Stomach smooth muscle (tissue), 2 donors: ENCODE results near the gene TMEM231.
A peak's percentile ranks its signal among the peaks of the same experiment; 100 is the strongest.
"Not testable (repeated sequence)": the region's sequence is repeated elsewhere in the genome, so short reads cannot be mapped to it uniquely, and the experiment has no call there.

Source experiments
- H3K27ac ChIP-seq: one replicate; pipeline ENCODE4 v1.7.0; 2013; ENCODE audit warnings: mild to moderate bottlenecking, low read length, inconsistent platforms
- H3K27me3 ChIP-seq, 2 donors: one replicate each; pipeline ENCODE4 v1.7.0; 2013; ENCODE audit warnings: low read length in 2 of 2; ENCODE audit not compliant: insufficient read depth in 2 of 2, control insufficient read depth in 1 of 2
- H3K36me3 ChIP-seq, 2 donors: one replicate each; pipeline ENCODE4 v1.7.0; 2013; ENCODE audit warnings: low read length in 2 of 2; ENCODE audit not compliant: control insufficient read depth in 2 of 2, insufficient read depth in 2 of 2
- H3K4me1 ChIP-seq: one replicate; pipeline ENCODE4 v1.7.0; 2013; ENCODE audit warnings: low read length; ENCODE audit not compliant: control insufficient read depth, insufficient read depth
- H3K4me3 ChIP-seq, 2 donors: one replicate each; pipeline ENCODE4 v1.7.0; 2013; ENCODE audit warnings: low read length in 2 of 2
- H3K9ac ChIP-seq, 2 donors: one replicate each; pipeline ENCODE4 v1.7.0; 2013; ENCODE audit warnings: low read length in 2 of 2, mild to moderate bottlenecking in 1 of 2
- H3K9me3 ChIP-seq, 2 donors: one replicate each; pipeline ENCODE4 v1.7.0; 2013; ENCODE audit warnings: low read length in 2 of 2; ENCODE audit not compliant: control insufficient read depth in 2 of 2
- donor health status: healthy.
- donor health status: Pancreatic carcinoma.

The TMEM231 gene, protein sequence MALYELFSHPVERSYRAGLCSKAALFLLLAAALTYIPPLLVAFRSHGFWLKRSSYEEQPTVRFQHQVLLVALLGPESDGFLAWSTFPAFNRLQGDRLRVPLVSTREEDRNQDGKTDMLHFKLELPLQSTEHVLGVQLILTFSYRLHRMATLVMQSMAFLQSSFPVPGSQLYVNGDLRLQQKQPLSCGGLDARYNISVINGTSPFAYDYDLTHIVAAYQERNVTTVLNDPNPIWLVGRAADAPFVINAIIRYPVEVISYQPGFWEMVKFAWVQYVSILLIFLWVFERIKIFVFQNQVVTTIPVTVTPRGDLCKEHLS

GRCh38 chr16:75555707-75556430 is at the start of gene TMEM231:
Gene TMEM231 (minus strand): TSS chr16:75556252. CDS start chr16:75556209, 43 bp downstream.
- H3K9me3 ChIP-seq: no peaks in the 10 kb centered on the region
- H3K9ac ChIP-seq: peak within 1 kb of the TSS; percentile 52 to 76
- no peaks in the 10 kb centered on the region for H3K36me3 ChIP-seq
- peak within 1 kb of the TSS; percentile 87 to 96 for H3K4me3 ChIP-seq
- peaks cover 6% of the 10 kb centered on the region for H3K4me1 ChIP-seq
- H3K27ac ChIP-seq: peak within 1 kb of the TSS; percentile 86
- no peaks in the 10 kb centered on the region for H3K27me3 ChIP-seq

DNA sequence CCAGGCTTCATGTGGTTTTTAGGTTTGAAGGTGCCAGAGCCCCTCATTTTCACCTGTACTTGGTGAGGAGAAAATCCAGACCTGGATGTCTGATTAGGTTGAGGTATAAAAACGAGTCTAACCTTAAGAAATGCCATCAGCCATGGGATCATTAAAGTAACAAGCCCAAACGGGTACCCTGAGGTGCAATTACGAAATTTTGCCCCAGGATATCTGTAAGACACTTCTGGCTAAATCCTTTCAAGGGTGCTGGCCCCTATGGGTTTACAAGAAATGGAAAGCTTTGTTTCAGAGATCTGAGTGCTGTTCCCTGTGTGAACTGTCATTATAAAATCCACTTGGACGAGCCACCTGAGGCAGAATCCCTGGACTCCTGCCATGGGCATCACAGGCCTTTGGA is 47.2 kb upstream of the TMEM231 start:
- no peak overlapping the region for H3K4me3 ChIP-seq
- H3K36me3 ChIP-seq: peaks cover 44% of the 10 kb centered on the region in 2 donors
- no peak overlapping the region for H3K27ac ChIP-seq
- no peak overlapping the region for H3K9ac ChIP-seq
- H3K9me3 ChIP-seq: peaks cover 4 to 5% of the 10 kb centered on the region in 2 donors
- no peaks in the 10 kb centered on the region for H3K27me3 ChIP-seq
- H3K4me1 ChIP-seq: no peaks in the 10 kb centered on the region

GRCh38 chr16:75599452-75600277 is 43.6 kb upstream of the TMEM231 start:
- H3K27ac ChIP-seq: no peak overlapping the region
- no peaks in the 10 kb centered on the region for H3K4me1 ChIP-seq
- H3K9me3 ChIP-seq: peaks cover 4 to 5% of the 10 kb centered on the region in 2 donors
- H3K27me3 ChIP-seq: no peaks in the 10 kb centered on the region
- H3K36me3 ChIP-seq: peaks cover 29 to 37% of the 10 kb centered on the region in 2 donors
- no peak overlapping the region for H3K9ac ChIP-seq
- no peak overlapping the region for H3K4me3 ChIP-seq

DNA sequence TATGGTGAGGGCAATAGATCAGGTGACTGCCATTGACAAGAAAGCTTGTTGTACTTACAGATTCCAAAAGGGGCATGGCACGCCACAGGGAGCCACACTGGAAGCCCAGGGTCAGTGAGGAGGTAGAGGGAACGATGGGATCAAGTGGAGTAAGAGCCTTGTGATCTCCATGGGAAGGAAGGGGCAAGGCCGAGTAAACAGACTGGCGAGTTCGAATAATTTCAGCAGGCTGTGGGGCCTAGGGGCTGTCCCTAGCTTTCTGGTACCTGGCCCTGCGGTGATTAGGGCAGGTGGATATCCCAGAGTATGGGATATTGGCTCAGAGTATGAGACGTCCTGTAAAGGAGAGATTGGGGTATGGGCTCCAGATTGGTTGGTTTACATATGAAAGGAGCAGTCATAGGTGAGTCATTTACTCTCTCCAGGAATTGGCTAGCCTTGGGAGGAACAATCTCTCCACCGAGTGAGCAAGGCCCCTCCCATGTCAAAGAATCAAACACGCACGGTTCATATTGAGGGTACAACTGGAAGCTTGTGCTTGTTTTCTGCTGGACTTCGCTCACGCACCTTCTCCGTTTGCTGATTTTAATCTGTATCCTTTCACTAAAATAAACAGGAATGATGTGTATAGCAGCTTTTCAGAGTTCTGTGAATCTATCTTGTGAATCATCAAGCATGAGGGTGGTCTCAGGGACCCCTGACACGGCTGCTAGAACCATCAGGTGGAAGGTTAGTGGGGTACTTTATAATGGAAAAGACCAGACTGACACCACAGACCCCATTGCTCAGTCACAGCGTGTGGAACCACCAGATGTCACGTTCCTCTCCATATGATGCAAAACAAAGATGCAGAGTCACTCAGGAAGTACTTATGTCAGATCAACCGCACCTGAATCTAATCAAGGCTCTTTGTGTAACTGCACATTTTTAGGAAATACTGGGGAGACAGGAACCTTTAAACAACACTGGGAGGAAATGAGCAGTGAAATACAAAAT is 38.1 kb upstream of the TMEM231 start:
- Histone ChIP-seq H3K4me3 (no peak overlapping the region), H3K9me3 (no peaks in the 10 kb centered on the region), H3K36me3 (peaks cover 0 to 4% of the 10 kb centered on the region in 2 donors), H3K9ac (no peak overlapping the region), H3K27me3 (no peaks in the 10 kb centered on the region), H3K4me1 (peaks cover 9% of the 10 kb centered on the region), H3K27ac (no peak overlapping the region)

GRCh38 chr16:75593308-75593707 is 37.3 kb upstream of the TMEM231 start:
- no peak overlapping the region for H3K27ac ChIP-seq
- H3K36me3 ChIP-seq: peaks cover 0 to 4% of the 10 kb centered on the region in 2 donors
- no peak overlapping the region for H3K9ac ChIP-seq
- H3K27me3 ChIP-seq: no peaks in the 10 kb centered on the region
- peaks cover 10% of the 10 kb centered on the region for H3K4me1 ChIP-seq
- no peaks in the 10 kb centered on the region for H3K9me3 ChIP-seq
- no peak overlapping the region for H3K4me3 ChIP-seq

- H3K27me3 ChIP-seq, H3K36me3 ChIP-seq, H3K9me3 ChIP-seq, H3K9ac ChIP-seq, H3K27ac ChIP-seq, H3K4me3 ChIP-seq: not testable (repeated sequence)
- H3K4me1 ChIP-seq: peaks cover 10% of the 10 kb centered on the region
Observed at GRCh38 chr16:75591927-75592326, 35.9 kb upstream of the TMEM231 start.

DNA sequence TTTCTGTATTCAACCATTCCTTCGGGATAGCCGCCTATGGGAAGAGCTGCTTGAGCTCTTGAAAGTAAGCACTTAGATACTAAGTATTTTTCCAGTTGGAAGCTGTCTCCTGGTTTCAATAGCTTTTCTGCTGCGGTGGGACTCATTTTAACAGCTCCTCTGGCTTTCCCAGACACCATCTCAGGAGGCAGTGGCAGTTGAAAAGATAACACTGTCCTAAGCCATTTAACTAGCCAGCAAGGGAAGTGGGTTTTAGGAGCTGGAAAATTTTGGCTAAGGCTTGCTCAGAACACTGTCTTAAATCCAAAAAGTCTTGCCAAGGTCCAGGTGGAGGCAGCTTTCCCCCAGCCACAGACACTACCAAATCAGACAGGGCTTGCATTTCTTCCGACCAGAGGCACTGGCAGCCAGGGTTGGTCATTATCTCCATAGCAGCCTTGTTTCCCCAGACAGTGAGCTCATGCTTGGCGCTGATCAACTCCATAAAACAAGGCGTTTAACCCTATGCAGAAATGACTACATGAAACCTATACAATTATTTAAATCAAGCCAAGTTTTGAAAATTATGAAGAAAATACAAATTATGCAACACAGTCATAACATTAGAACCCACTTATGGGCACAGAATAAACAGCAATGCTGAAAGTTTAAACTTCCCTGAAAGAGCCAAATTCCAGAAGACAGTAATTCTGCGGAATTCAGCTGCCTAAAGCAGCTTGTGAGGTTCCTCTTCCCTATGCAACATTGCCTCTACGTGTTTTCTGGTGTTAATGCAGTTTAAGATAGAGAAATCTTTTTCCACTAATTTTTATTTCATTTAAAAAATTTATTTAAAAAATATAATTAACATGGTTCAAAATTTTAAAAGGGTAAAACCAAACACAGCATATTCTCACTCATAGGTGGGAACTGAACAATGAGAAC is 35.1 kb upstream of the TMEM231 start:
- Histone ChIP-seq H3K36me3 (peaks cover 0 to 2% of the 10 kb centered on the region in 2 donors), H3K9ac (peak overlapping the region; percentile 60 to 61), H3K9me3 (no peaks in the 10 kb centered on the region), H3K27ac (peak overlapping the region; percentile 89), H3K4me1 (peaks cover 10% of the 10 kb centered on the region), H3K4me3 (peak overlapping the region; percentile 49 to 54), H3K27me3 (no peaks in the 10 kb centered on the region)

GRCh38 chr16:75589306-75589705 is 33.3 kb upstream of the TMEM231 start:
- Histone ChIP-seq H3K36me3 (peaks cover 0 to 2% of the 10 kb centered on the region in 2 donors), H3K9ac (no peak overlapping the region), H3K4me1 (peaks cover 10% of the 10 kb centered on the region), H3K27ac (no peak overlapping the region), H3K9me3 (no peaks in the 10 kb centered on the region), H3K27me3 (no peaks in the 10 kb centered on the region), H3K4me3 (peak overlapping the region in 1 of 2 donors; percentile 3)

DNA sequence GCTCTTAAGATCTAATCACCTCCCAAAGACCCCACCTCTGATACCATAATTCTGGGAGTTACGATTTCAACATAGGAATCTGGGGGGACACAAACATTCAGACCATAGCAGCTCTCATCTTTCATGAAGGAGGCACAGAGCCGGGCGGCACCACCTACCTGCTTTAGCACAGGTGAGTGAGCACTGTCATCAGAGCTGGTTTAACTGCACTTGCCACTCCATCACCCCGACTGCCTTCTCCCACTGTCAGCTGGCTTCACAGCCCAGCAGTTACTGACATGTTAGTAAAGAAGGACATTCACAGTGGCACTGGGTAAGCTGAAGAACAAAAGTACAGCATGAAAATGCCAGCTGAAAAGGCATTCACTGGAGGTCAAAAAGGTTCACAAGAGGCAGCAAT is 32.7 kb upstream of the TMEM231 start:
- Histone ChIP-seq H3K9me3 (no peaks in the 10 kb centered on the region), H3K27me3 (no peaks in the 10 kb centered on the region), H3K4me3 (peak overlapping the region in 1 of 2 donors; percentile 3), H3K36me3 (peaks cover 0 to 2% of the 10 kb centered on the region in 2 donors), H3K4me1 (peaks cover 10% of the 10 kb centered on the region), H3K27ac (peak overlapping the region; percentile 24), H3K9ac (no peak overlapping the region)
